Astrocyte (in vitro differentiated cells and primary cell): ENCODE data around the gene TRIM72. TPM values are rescaled to one million over a fixed set of nuclear protein-coding genes. Genes with fewer than 3 reads are reported as not detected.

Source experiments
- DNase-seq: peaks from one replicate; pipeline ENCODE4 v3.0.0-alpha.2; 2010; ENCODE audit warnings: low read depth
- FAIRE-seq: peaks from 2 replicates; lab custom pipeline; 2011; peaks lifted over from hg19 to GRCh38; lab: Jason Lieb, UNC
- H2AFZ ChIP-seq: 2 replicates; pipeline ENCODE4 v1.6.0; 2012; ENCODE audit warnings: low read depth, low read length, inconsistent platforms
- H3K27ac ChIP-seq: 2 replicates; pipeline ENCODE4 v1.5.1; 2011; ENCODE audit warnings: low read depth, low read length, inconsistent platforms
- H3K27me3 ChIP-seq: 2 replicates; pipeline ENCODE4 v1.6.0; 2011; ENCODE audit warnings: low read length, inconsistent platforms; ENCODE audit not compliant: insufficient read depth
- H3K36me3 ChIP-seq: 2 replicates; pipeline ENCODE4 v1.5.1; 2011; ENCODE audit warnings: low read length, inconsistent platforms; ENCODE audit not compliant: insufficient read depth
- H3K4me1 ChIP-seq: 2 replicates; pipeline ENCODE4 v1.5.1; 2011; ENCODE audit warnings: low read length, inconsistent platforms; ENCODE audit not compliant: insufficient read depth
- H3K4me2 ChIP-seq: 2 replicates; pipeline ENCODE4 v1.6.0; 2012; ENCODE audit warnings: low read length, inconsistent platforms
- H3K4me3 ChIP-seq: 2 replicates; pipeline ENCODE4 v1.5.1; 2011; ENCODE audit warnings: low read depth, mild to moderate bottlenecking, low read length, inconsistent platforms; ENCODE audit not compliant: insufficient read depth
- H3K79me2 ChIP-seq: 2 replicates; pipeline ENCODE4 v1.6.0; 2012; ENCODE audit warnings: mild to moderate bottlenecking, low read length, inconsistent platforms; ENCODE audit not compliant: insufficient read depth
- H3K9ac ChIP-seq: 2 replicates; pipeline ENCODE4 v1.6.0; 2012; ENCODE audit warnings: mild to moderate bottlenecking, low read length, inconsistent platforms
- H3K9me3 ChIP-seq: 2 replicates; pipeline ENCODE4 v1.5.1; 2012; ENCODE audit warnings: low read depth, mild to moderate bottlenecking, low read length, inconsistent platforms; ENCODE audit not compliant: insufficient read depth
- H4K20me1 ChIP-seq: 2 replicates; pipeline ENCODE4 v1.6.0; 2012; ENCODE audit warnings: low read length, inconsistent platforms; ENCODE audit not compliant: insufficient read depth
- H3K27ac Mint-ChIP-seq: one replicate; pipeline ENCODE4 v1.8.0; 2021; ENCODE audit warnings: mild to moderate bottlenecking, mixed read lengths; ENCODE audit not compliant: unreplicated experiment
- H3K27me3 Mint-ChIP-seq: one replicate; pipeline ENCODE4 v1.8.0; 2021; ENCODE audit warnings: low read depth, mixed read lengths; ENCODE audit not compliant: unreplicated experiment
- H3K36me3 Mint-ChIP-seq: one replicate; pipeline ENCODE4 v1.8.0; 2021; ENCODE audit warnings: low read depth, mixed read lengths; ENCODE audit not compliant: unreplicated experiment
- H3K4me1 Mint-ChIP-seq: one replicate; pipeline ENCODE4 v1.8.0; 2021; ENCODE audit warnings: low read depth, mixed read lengths; ENCODE audit not compliant: unreplicated experiment
- H3K4me3 Mint-ChIP-seq: one replicate; pipeline ENCODE4 v1.8.0; 2021; ENCODE audit warnings: mild to moderate bottlenecking, moderate library complexity, mixed read lengths; ENCODE audit not compliant: unreplicated experiment
- H3K9me3 Mint-ChIP-seq: one replicate; pipeline ENCODE4 v1.8.0; 2021; ENCODE audit warnings: mild to moderate bottlenecking, mixed read lengths; ENCODE audit not compliant: unreplicated experiment
- CTCF ChIP-seq: IDR thresholded peaks from 2 replicates; pipeline ENCODE4 v1.5.1; 2011; ENCODE audit warnings: low read depth, mild to moderate bottlenecking, inconsistent platforms, low read length, moderate library complexity; ENCODE audit not compliant: insufficient read depth
- EZH2 ChIP-seq: IDR thresholded peaks from 2 replicates; pipeline ENCODE4 v1.6.1; 2012; ENCODE audit warnings: mild to moderate bottlenecking, low read length, inconsistent platforms; ENCODE audit not compliant: insufficient read depth
- total RNA-seq: library from RNA; stranded (reverse); gene quantifications from 2 replicates; pipeline ENCODE4 v1.2.1, GENCODE V29; 2021

TRIM72 gene
- total RNA-seq, 1 donor from 2014 or later = not detected

GRCh38 chr16:31260136-31260931, 46.4 kb downstream of the TRIM72 start:
- no peaks in the 10 kb centered on the region for H4K20me1 ChIP-seq
- H3K27ac ChIP-seq = no peak overlapping the region
- no peak overlapping the region for H2AFZ ChIP-seq
- TF ChIP-seq EZH2 (no peak), CTCF (no peak)
- H3K4me3 ChIP-seq = no peak overlapping the region
- H3K79me2 ChIP-seq = no peaks in the 10 kb centered on the region
- Mint-ChIP-seq H3K9me3 (peaks cover 2% of the 10 kb centered on the region), H3K27me3 (peaks cover 13% of the 10 kb centered on the region), H3K36me3 (no peaks in the 10 kb centered on the region), H3K4me3 (no peak overlapping the region), H3K27ac (no peak overlapping the region), H3K4me1 (no peaks in the 10 kb centered on the region)
- no peak for FAIRE-seq
- no peak for DNase-seq
- H3K9ac ChIP-seq = no peak overlapping the region
- H3K4me1 ChIP-seq = no peaks in the 10 kb centered on the region
- no peaks in the 10 kb centered on the region for H3K9me3 ChIP-seq
- H3K4me2 ChIP-seq = no peak overlapping the region
- no peaks in the 10 kb centered on the region for H3K36me3 ChIP-seq
- no peaks in the 10 kb centered on the region for H3K27me3 ChIP-seq

GRCh38 chr16:31262084-31262483, 48.2 kb downstream of the TRIM72 start:
- H4K20me1 ChIP-seq = no peaks in the 10 kb centered on the region
- no peak for DNase-seq
- no peak overlapping the region for H3K27ac ChIP-seq
- H3K9me3 Mint-ChIP-seq = peaks cover 2% of the 10 kb centered on the region
- no peak overlapping the region for H3K4me3 Mint-ChIP-seq
- no peaks in the 10 kb centered on the region for H3K27me3 ChIP-seq
- no peaks in the 10 kb centered on the region for H3K9me3 ChIP-seq
- H3K4me2 ChIP-seq = no peak overlapping the region
- FAIRE-seq = no peak
- H3K27ac Mint-ChIP-seq = no peak overlapping the region
- no peak overlapping the region for H3K9ac ChIP-seq
- H3K4me1 Mint-ChIP-seq = no peaks in the 10 kb centered on the region
- TF ChIP-seq EZH2 (no peak), CTCF (no peak)
- no peaks in the 10 kb centered on the region for H3K36me3 Mint-ChIP-seq
- no peaks in the 10 kb centered on the region for H3K79me2 ChIP-seq
- peaks cover 14% of the 10 kb centered on the region for H3K27me3 Mint-ChIP-seq
- H3K4me3 ChIP-seq = no peak overlapping the region
- no peaks in the 10 kb centered on the region for H3K4me1 ChIP-seq
- no peak overlapping the region for H2AFZ ChIP-seq
- no peaks in the 10 kb centered on the region for H3K36me3 ChIP-seq
